MCF 10A (cell line): ENCODE data around the gene EPC1. TPM values are rescaled to one million over a fixed set of nuclear protein-coding genes. Genes with fewer than 3 reads are reported as not detected.

Experiments used
- BruUV-seq: library from RNA; stranded (reverse); fragments of 400-500 nt; replicated peaks from 2 replicates; lab custom pipeline; 2021; lab: Mats Ljungman, UMichigan
- CTCF ChIA-PET: fragments of 300-600 bp; sonication (Branson Sonifier 250); formaldehyde crosslinking; extraction: SDS; loops from one replicate; lab custom pipeline; 2021; ENCODE audit warnings: antibody characterized with exemption, inconsistent platforms; lab: Yijun Ruan, JAX
- POLR2A ChIA-PET: fragments of 300-600, 350-650 bp; sonication (Branson Sonifier 250); formaldehyde crosslinking; extraction: SDS; loops from one replicate; lab custom pipeline; 2020; ENCODE audit warnings: antibody characterized with exemption, inconsistent platforms; lab: Yijun Ruan, JAX
- DNase-seq: peaks from one replicate; pipeline ENCODE4 v3.0.0-alpha.2; 2018; ENCODE audit not compliant: unreplicated experiment
- H3K27ac Mint-ChIP-seq: one replicate; pipeline ENCODE4 v1.8.0; 2022; ENCODE audit warnings: mild to moderate bottlenecking, low read depth, mixed read lengths; ENCODE audit not compliant: unreplicated experiment
- H3K27me3 Mint-ChIP-seq: one replicate; pipeline ENCODE4 v1.8.0; 2022; ENCODE audit warnings: mixed read lengths; ENCODE audit not compliant: insufficient read depth, unreplicated experiment
- H3K36me3 Mint-ChIP-seq: one replicate; pipeline ENCODE4 v1.8.0; 2022; ENCODE audit warnings: mild to moderate bottlenecking, moderate library complexity, mixed read lengths; ENCODE audit not compliant: insufficient read depth, unreplicated experiment
- H3K4me1 Mint-ChIP-seq: one replicate; pipeline ENCODE4 v1.8.0; 2022; ENCODE audit warnings: mixed read lengths; ENCODE audit not compliant: insufficient read depth, unreplicated experiment
- H3K4me3 Mint-ChIP-seq: one replicate; pipeline ENCODE4 v1.8.0; 2022; ENCODE audit warnings: mild to moderate bottlenecking, moderate library complexity, mixed read lengths; ENCODE audit not compliant: unreplicated experiment
- H3K9me3 Mint-ChIP-seq: one replicate; pipeline ENCODE4 v1.8.0; 2022; ENCODE audit warnings: mixed read lengths; ENCODE audit not compliant: unreplicated experiment
- intact Hi-C: fragments of 100-400 bp; cut with micrococcal nuclease; formaldehyde crosslinking; loops from 2 replicates; pipeline ENCODE4 v1.14.1; 2022
- total RNA-seq: library from RNA; stranded (reverse); gene quantifications from 2 replicates; pipeline ENCODE4 v1.2.3, GENCODE V29; 2022
- TF ChIP-seq, protein P1 (sequence below): fragments of 200-600 bp; IDR thresholded peaks from one replicate; pipeline ENCODE4 v1.8.0; 2022; ENCODE audit warnings: antibody characterized with exemption, mild to moderate bottlenecking; ENCODE audit not compliant: unreplicated experiment

EPC1 gene
- total RNA-seq, 1 experiment from 2014 or later, result 25.5 TPM

- BruUV-seq, result no TSS peak
Measured at GRCh38 chr10:32333849-32334248, 13.1 kb downstream of the EPC1 start.

DNA sequence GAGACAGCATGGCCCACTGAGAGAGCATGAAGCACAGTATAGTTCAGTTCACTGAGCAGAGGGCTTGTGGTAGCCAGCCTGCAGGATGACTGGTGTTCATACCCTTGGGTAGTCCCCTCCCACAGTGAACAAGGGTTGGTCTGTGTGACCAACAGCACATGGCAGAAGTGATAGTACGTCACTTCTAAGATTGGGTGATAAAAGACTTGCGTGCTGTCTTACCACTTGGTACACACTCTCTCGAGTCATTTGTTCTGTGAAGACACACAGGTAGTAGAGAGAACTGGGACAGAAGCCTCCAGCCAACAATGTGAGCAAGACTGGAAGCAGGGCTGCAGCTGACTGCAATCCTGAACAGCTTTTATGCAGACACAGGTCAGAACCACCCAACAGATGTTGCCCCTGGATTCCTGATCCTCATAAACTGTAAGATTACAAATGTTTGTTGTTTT, 14.6 kb downstream of the EPC1 start:
- Mint-ChIP-seq H3K9me3 (no peaks in the 10 kb centered on the region), H3K27me3 (no peaks in the 10 kb centered on the region), H3K4me3 (no peak overlapping the region), H3K27ac (peak overlapping the region; percentile 52), H3K36me3 (peaks cover 15% of the 10 kb centered on the region), H3K4me1 (peaks cover 60% of the 10 kb centered on the region)
- TF ChIP-seq, protein P1, sequence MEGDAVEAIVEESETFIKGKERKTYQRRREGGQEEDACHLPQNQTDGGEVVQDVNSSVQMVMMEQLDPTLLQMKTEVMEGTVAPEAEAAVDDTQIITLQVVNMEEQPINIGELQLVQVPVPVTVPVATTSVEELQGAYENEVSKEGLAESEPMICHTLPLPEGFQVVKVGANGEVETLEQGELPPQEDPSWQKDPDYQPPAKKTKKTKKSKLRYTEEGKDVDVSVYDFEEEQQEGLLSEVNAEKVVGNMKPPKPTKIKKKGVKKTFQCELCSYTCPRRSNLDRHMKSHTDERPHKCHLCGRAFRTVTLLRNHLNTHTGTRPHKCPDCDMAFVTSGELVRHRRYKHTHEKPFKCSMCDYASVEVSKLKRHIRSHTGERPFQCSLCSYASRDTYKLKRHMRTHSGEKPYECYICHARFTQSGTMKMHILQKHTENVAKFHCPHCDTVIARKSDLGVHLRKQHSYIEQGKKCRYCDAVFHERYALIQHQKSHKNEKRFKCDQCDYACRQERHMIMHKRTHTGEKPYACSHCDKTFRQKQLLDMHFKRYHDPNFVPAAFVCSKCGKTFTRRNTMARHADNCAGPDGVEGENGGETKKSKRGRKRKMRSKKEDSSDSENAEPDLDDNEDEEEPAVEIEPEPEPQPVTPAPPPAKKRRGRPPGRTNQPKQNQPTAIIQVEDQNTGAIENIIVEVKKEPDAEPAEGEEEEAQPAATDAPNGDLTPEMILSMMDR, result no peak
- ChIA-PET CTCF (interaction anchor here (0.6 kb wide), 1 partner anchor 43 kb away, joined by 3 read pairs; no protein-coding TSS in a partner anchor), POLR2A (no interaction called here)
- DNase-seq, result no peak
- no TSS peak for BruUV-seq
- intact Hi-C loops, result no loop called here

More at GRCh38 chr10:32333849-32334248, 13.1 kb downstream of the EPC1 start:
- CTCF ChIA-PET, result interaction anchor here (1.6 kb wide), 1 partner anchor 12 kb away, joined by 5 read pairs; no protein-coding TSS in a partner anchor
- Mint-ChIP-seq H3K9me3 (no peaks in the 10 kb centered on the region), H3K27ac (no peak overlapping the region), H3K4me1 (peaks cover 60% of the 10 kb centered on the region), H3K27me3 (no peaks in the 10 kb centered on the region), H3K4me3 (no peak overlapping the region), H3K36me3 (peaks cover 25% of the 10 kb centered on the region)
- no peak for DNase-seq
- POLR2A ChIA-PET, result interaction anchor here (0.6 to 1.8 kb wide), 3 partner anchors 8 to 21 kb away, joined by 3 read pairs; no protein-coding TSS in a partner anchor
- TF ChIP-seq, protein P1, result no peak
- intact Hi-C loops, result no loop called here

- no TSS peak for BruUV-seq
- no peaks in the 10 kb centered on the region for H3K9me3 Mint-ChIP-seq
- H3K36me3 Mint-ChIP-seq, result peaks cover 15% of the 10 kb centered on the region
- ChIA-PET POLR2A (no interaction called here), CTCF (no interaction called here)
- DNase-seq, result no peak
- H3K4me3 Mint-ChIP-seq, result no peak overlapping the region
- peak overlapping the region; percentile 52 for H3K27ac Mint-ChIP-seq
- intact Hi-C loops, result no loop called here
- H3K4me1 Mint-ChIP-seq, result peaks cover 64% of the 10 kb centered on the region
- no peaks in the 10 kb centered on the region for H3K27me3 Mint-ChIP-seq
- TF ChIP-seq, protein P1, result no peak
Measured at GRCh38 chr10:32331606-32332005, 15.4 kb downstream of the EPC1 start.

DNA sequence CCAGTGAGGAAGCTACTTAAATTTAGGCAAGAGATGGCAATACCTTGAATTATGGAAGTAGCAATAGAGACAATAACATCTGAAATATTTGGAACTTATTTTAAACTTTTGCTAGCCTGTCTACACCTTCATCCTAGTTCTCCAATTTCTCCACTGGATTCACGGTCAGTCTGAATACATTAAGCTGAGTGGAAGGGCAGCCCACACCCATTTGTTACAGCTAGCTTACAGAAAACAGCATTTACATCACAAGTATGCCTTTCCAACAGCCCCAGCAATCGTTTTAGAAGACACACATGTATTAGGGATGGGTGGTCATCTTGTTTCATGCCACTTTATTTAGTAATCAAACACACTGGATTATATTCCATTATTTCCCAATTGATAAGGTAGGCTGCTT, 16.7 kb downstream of the EPC1 start:
- H3K27ac Mint-ChIP-seq, result no peak overlapping the region
- peaks cover 15% of the 10 kb centered on the region for H3K36me3 Mint-ChIP-seq
- CTCF ChIA-PET, result interaction anchor here (1.0 kb wide), 1 partner anchor 16 kb away, joined by 5 read pairs; no protein-coding TSS in a partner anchor
- H3K4me3 Mint-ChIP-seq, result no peak overlapping the region
- POLR2A ChIA-PET, result interaction anchor here (1.3 kb wide), 1 partner anchor 15 kb away, joined by 6 read pairs; no protein-coding TSS in a partner anchor
- no peaks in the 10 kb centered on the region for H3K27me3 Mint-ChIP-seq
- TF ChIP-seq, protein P1, result no peak
- peaks cover 56% of the 10 kb centered on the region for H3K4me1 Mint-ChIP-seq
- no peak for DNase-seq
- BruUV-seq, result no TSS peak
- intact Hi-C loops, result no loop called here
- H3K9me3 Mint-ChIP-seq, result no peaks in the 10 kb centered on the region
